Memory B cell (primary cell): ENCODE results near the gene ZNF211.

Source experiments
- ATAC-seq: fragments of 150-1000 bp; cut with Tn5 transposase; 2 replicates; pipeline ENCODE4 v1.10.0; 2021; ENCODE audit warnings: low read depth, mild to moderate bottlenecking, moderate library complexity
- DNase-seq, 2 donors: peaks; one replicate each; pipeline ENCODE4 v3.0.0; 2022; ENCODE audit warnings: low spot score in 2 of 2
- H3K27ac Mint-ChIP-seq: one replicate; pipeline ENCODE4 v1.8.0; 2022; ENCODE audit warnings: mild to moderate bottlenecking, moderate library complexity, mixed read lengths
- H3K27me3 Mint-ChIP-seq: one replicate; pipeline ENCODE4 v1.8.0; 2022; ENCODE audit warnings: mixed read lengths
- H3K36me3 Mint-ChIP-seq: one replicate; pipeline ENCODE4 v1.8.0; 2022; ENCODE audit warnings: mild to moderate bottlenecking, mixed read lengths
- H3K4me1 Mint-ChIP-seq: one replicate; pipeline ENCODE4 v1.8.0; 2022; ENCODE audit warnings: mixed read lengths
- H3K4me3 Mint-ChIP-seq: one replicate; pipeline ENCODE4 v1.8.0; 2022; ENCODE audit warnings: mild to moderate bottlenecking, moderate library complexity, mixed read lengths
- H3K9me3 Mint-ChIP-seq: one replicate; pipeline ENCODE4 v1.8.0; 2022; ENCODE audit warnings: mixed read lengths

The ZNF211 gene

DNA sequence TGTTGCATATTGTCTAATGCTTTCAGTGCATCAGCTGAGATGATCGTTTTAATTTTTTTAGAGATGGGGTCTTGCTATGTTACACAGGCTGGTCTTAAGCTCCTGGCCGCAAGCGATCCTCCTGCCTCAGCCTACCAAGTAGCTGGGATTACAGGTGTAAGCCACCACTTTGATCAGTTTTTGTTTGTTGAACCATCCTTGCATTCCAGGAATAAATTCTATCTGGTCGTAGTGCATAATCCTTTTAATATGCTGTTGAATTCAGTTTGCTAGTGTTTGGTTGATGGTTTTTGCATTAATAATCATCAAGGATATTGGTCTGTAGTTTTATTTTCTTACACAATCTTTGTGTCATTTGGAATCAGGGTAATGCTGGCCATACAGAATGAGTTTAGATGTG is 4.4 kb downstream of the ZNF211 start:
- Mint-ChIP-seq H3K4me3 (no peak overlapping the region), H3K9me3 (peaks cover 30% of the 10 kb centered on the region), H3K36me3 (peaks cover 67% of the 10 kb centered on the region)

DNA sequence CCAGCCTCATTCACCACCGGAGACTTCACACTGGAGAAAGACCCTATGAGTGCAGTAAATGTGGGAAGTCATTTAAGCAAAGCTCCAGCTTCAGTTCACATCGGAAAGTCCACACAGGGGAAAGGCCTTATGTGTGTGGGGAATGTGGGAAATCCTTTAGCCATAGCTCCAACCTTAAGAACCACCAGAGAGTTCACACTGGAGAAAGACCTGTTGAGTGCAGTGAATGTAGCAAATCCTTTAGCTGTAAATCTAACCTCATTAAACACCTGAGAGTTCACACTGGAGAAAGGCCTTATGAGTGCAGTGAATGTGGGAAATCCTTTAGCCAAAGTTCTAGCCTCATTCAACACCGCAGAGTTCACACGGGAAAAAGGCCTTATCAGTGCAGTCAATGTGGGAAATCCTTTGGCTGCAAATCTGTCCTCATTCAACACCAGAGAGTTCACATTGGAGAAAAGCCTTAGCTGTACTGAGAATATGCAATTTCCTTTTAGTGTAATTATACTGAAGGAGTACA is 8.8 kb downstream of the ZNF211 start:
- ATAC-seq: no peak
- no peak overlapping the region for H3K4me3 Mint-ChIP-seq

More for the DNA sequence above, 4.4 kb downstream of the ZNF211 start:
- peaks cover 19% of the 10 kb centered on the region for H3K4me1 Mint-ChIP-seq
- DNase-seq: no peak
- no peak overlapping the region for H3K27ac Mint-ChIP-seq
- no peaks in the 10 kb centered on the region for H3K27me3 Mint-ChIP-seq
- no peak for ATAC-seq

DNA sequence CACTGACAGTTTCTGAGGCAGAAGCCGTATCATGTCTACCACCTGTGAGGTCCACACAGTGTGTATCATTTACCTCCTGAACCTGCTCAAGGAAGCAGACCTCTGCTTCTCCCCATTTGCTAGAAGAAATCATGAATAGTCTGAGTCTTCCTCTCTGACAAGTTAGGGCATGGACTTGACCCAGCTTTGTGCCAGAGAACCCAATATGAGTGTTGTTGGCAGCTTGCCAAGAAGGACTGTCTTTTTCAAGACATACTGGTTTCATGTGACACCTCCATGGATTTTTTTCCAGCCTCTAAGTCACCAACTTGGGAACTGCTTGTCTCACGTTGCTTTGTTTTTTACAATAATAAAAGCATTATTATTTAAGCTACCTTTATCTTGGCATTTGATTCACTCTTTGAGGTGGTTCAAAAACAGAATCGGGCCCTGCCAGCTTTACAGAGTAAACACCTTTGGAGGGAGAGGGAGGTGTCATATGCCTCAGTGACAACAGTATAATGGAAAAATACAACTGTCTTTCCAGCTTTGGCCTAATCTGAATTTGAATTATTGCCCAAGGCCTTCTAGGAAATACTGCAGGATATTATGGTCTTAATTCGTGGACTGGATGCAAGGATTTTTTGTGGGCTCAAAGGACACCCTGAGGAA is 9.6 kb downstream of the ZNF211 start:
- Mint-ChIP-seq H3K36me3 (peaks cover 52% of the 10 kb centered on the region), H3K9me3 (peaks cover 26% of the 10 kb centered on the region), H3K4me1 (no peaks in the 10 kb centered on the region), H3K27ac (no peak overlapping the region), H3K27me3 (no peaks in the 10 kb centered on the region), H3K4me3 (no peak overlapping the region)
- DNase-seq (no peak), ATAC-seq (no peak)

More for the DNA sequence above, 8.8 kb downstream of the ZNF211 start:
- peaks cover 29% of the 10 kb centered on the region for H3K9me3 Mint-ChIP-seq
- H3K36me3 Mint-ChIP-seq: peaks cover 59% of the 10 kb centered on the region
- H3K4me1 Mint-ChIP-seq: no peaks in the 10 kb centered on the region
- no peak overlapping the region for H3K27ac Mint-ChIP-seq
- DNase-seq: no peak
- no peaks in the 10 kb centered on the region for H3K27me3 Mint-ChIP-seq

DNA sequence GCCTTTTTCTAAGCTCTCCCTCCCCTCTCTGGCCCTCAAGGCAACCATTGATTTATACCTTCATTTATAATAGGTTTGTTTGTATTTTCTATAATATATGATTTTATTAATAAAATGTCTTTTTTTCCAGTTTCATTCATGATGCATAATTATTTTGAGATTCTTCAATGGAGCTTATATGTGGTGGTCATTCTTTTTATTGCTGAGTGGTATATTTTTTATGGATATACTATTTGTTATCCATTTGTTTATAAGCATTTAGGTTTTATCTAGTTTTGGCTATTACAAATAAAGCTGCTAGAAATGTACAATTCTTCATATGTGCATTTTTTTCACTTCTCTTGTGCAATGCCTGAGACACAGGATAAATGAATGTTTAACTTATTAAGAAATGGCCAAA is 10.8 kb downstream of the ZNF211 start:
- peaks cover 43% of the 10 kb centered on the region for H3K36me3 Mint-ChIP-seq
- peaks cover 21% of the 10 kb centered on the region for H3K9me3 Mint-ChIP-seq
- ATAC-seq (no peak), DNase-seq (no peak)
- H3K27me3 Mint-ChIP-seq: no peaks in the 10 kb centered on the region
- no peak overlapping the region for H3K27ac Mint-ChIP-seq
- H3K4me3 Mint-ChIP-seq: no peak overlapping the region
- no peaks in the 10 kb centered on the region for H3K4me1 Mint-ChIP-seq

DNA sequence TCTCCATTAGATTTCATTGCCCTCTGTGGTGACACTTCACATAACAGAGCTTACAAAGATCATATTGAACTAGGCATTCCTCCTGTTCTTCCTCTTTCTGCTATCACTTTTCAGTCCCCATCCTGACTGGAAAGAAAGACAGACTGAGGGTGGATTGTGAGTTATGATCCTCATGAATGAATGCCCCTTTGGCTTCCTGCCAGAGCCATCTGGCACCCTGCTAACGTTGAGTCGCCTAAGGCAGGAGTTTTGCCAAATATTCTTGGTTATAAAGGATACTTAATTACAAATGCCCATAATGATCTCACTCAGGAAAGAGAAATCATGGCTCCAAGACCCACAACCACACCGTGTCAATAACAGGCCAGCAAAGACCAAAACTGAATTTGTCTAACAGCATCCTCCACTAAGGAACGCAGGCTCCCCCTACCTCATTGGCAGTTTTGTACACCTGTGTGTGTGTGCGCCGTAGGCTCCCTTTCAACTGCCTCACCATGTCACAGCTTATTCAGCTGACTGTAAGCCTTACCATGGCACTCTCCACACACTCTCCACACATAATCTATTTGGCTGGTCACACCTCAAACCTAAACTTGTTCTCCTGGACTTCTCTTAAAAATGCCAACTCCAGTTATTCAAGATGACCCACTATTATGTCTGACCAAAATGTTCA is 15.5 kb downstream of the ZNF211 start:
- peaks cover 20% of the 10 kb centered on the region for H3K9me3 Mint-ChIP-seq
- H3K4me1 Mint-ChIP-seq: no peaks in the 10 kb centered on the region
- peaks cover 7% of the 10 kb centered on the region for H3K36me3 Mint-ChIP-seq
- ATAC-seq (no peak), DNase-seq (no peak)
- H3K27me3 Mint-ChIP-seq: peaks cover 15% of the 10 kb centered on the region
- no peak overlapping the region for H3K4me3 Mint-ChIP-seq
- no peak overlapping the region for H3K27ac Mint-ChIP-seq

DNA sequence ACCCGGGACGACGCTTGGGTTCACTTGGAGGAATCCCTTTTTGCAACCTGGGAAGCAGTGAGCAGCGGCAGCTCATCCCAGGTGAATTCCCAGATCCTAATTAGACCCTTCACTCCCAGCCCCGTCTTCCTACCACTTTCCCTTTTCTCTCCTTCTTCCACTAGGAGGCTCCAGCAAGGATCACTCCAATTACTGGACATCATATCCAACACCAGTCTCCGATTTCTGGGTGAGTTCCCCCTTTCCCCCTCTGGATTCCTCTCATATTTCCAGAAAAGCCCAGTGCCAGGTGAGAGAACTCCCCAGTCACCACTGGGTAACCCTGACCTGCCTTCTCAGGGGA is 18.7 kb downstream of the ZNF211 start:
- Mint-ChIP-seq H3K27ac (no peak overlapping the region), H3K9me3 (peaks cover 32% of the 10 kb centered on the region), H3K36me3 (peaks cover 16% of the 10 kb centered on the region), H3K4me1 (no peaks in the 10 kb centered on the region), H3K27me3 (peaks cover 36% of the 10 kb centered on the region), H3K4me3 (no peak overlapping the region)
- DNase-seq (no peak), ATAC-seq (no peak)

DNA sequence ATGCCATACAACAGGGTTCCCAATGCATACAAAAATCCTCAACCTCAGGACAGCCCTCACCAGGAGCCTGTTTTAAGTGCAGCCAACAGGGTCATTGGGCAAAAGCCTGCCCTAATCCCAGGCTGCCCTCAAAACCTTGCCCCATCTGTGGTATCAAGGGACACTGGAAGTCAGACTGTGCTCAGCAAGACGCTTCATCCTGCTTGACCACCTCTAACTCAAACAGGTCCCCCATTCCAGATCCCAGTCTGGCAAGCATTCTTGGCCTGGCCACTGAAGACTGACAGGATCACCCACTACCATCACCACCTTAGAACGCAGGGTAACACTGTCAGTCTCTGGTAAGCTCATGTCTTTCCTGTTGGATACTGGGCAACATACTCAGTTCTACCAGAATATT is 20.7 kb downstream of the ZNF211 start:
- ATAC-seq (no peak), DNase-seq (no peak)
- Mint-ChIP-seq H3K4me1 (no peaks in the 10 kb centered on the region), H3K27ac (no peak overlapping the region), H3K36me3 (peaks cover 16% of the 10 kb centered on the region), H3K4me3 (no peak overlapping the region), H3K27me3 (peaks cover 36% of the 10 kb centered on the region), H3K9me3 (peaks cover 30% of the 10 kb centered on the region)

DNA sequence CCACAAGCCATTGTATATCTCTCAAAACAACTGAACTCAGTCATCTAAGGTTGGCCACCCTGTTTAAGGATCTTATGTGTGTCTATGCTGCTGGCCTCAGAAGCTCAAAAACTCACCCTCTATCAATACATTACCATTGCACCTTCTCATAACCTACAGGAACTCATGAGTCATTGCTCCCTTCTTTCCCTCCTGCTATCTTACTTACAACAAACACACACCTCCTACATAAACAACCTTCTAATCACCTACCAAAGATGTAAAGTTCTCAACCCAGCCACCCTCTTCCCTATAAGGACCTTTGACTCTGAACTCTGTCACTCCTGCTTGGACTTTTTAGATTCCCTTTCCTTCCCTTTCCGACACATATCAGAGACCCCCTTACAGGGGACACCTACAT is 22.5 kb downstream of the ZNF211 start:
- H3K4me3 Mint-ChIP-seq: no peak overlapping the region
- H3K27ac Mint-ChIP-seq: no peak overlapping the region
- peaks cover 30% of the 10 kb centered on the region for H3K9me3 Mint-ChIP-seq
- peaks cover 16% of the 10 kb centered on the region for H3K36me3 Mint-ChIP-seq
- no peaks in the 10 kb centered on the region for H3K4me1 Mint-ChIP-seq
- ATAC-seq: no peak
- no peak for DNase-seq
- peaks cover 36% of the 10 kb centered on the region for H3K27me3 Mint-ChIP-seq

DNA sequence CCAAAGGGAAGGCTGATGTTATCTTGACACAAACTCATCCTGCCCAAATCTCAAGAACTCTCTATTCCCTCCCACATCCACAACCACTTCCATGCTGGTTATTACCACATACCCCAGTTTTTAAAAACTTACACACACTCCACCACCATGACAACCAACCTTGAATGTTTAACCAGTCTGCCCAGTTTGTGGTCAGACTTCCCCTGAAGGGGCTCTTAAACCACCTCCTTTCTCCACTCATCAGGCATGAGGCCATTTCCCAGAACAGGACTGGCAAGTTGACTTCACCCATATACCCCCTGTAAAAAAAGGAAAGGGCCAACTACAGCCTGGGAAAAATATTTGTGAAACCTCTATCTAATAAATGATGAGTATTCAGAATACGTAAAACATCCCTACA is 23.4 kb downstream of the ZNF211 start:
- Mint-ChIP-seq H3K27me3 (peaks cover 39% of the 10 kb centered on the region), H3K36me3 (peaks cover 16% of the 10 kb centered on the region), H3K27ac (no peak overlapping the region), H3K9me3 (peaks cover 29% of the 10 kb centered on the region), H3K4me3 (no peak overlapping the region), H3K4me1 (no peaks in the 10 kb centered on the region)
- ATAC-seq (no peak), DNase-seq (no peak)

DNA sequence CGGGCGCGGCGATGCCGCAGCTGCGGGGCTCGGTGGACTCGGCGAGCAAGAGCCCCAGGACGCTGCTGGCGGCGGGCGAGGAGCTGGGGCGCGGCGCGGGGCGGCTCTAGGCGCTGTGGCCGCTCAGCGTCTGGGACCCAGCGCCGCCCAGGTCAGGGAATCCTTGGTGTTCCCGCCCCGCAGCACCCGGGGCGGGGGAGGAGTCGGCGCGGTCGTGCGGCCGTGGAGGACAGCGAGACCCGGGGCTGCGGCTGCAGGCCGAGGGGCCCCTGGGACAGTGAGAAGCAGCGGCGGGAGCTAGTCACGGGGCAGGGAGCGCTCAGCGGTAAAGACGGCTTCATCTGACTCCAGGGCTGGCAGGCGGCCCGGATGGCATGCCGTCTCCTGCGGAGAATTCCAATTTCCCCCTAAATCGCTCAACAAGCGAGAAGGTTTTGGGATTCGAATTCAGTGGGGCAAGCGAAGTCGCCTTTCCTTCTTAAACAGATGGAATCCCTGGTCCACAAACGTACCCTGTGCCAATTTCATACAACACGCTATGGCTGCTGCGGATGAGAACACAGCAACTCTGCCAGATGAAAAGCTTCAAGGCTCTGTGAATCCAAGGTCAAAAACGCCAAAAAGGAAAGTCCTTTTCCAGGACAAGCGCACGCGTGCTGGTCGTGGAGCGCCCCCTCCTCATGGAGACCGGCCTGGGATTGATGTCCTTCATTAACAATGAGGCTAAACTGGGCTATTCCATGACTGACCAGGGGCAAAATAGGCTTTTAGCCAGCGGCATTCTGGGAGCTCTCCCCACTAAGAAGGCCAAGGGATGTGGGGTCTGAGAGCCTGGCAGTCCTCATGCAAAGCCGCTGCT is 31.5 kb downstream of the ZNF211 start:
- Mint-ChIP-seq H3K36me3 (no peaks in the 10 kb centered on the region), H3K4me1 (peaks cover 5% of the 10 kb centered on the region), H3K27me3 (peaks cover 17% of the 10 kb centered on the region), H3K27ac (peak overlapping the region; percentile 68), H3K9me3 (peaks cover 1% of the 10 kb centered on the region), H3K4me3 (peak overlapping the region; percentile 79)
- peak; percentile 4 to 20 for DNase-seq
- ATAC-seq: peak; percentile 53

DNA sequence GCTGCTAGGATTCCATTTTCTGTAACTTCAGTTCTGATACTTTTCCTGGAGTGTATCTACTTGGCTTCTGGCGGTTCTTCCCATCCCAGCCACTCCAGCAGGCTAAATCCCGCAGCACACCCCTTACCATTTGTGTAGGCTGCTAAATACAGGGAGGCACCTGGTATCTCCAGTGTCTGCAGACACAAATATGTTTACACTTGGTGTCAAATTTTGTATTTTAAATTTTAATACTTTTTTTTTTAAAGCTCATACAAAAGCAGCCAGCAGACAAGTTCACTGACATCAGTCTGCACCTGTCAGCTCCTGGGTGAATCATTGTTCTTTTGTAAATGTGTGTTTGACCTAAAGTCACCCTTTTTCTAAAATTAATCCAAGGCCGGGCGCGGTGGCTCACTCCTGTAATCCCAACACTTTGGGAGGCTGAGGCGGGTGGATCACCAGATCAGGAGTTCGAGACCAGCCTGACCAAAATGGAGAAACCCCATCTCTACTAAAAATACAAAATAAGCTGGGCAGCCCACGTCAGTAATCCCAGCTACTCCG is 32.4 kb downstream of the ZNF211 start:
- peak overlapping the region; percentile 79 for H3K4me3 Mint-ChIP-seq
- peaks cover 1% of the 10 kb centered on the region for H3K9me3 Mint-ChIP-seq
- H3K36me3 Mint-ChIP-seq: no peaks in the 10 kb centered on the region
- ATAC-seq (no peak), DNase-seq (no peak)
- H3K27me3 Mint-ChIP-seq: peaks cover 17% of the 10 kb centered on the region
- H3K4me1 Mint-ChIP-seq: peaks cover 5% of the 10 kb centered on the region
- no peak overlapping the region for H3K27ac Mint-ChIP-seq

DNA sequence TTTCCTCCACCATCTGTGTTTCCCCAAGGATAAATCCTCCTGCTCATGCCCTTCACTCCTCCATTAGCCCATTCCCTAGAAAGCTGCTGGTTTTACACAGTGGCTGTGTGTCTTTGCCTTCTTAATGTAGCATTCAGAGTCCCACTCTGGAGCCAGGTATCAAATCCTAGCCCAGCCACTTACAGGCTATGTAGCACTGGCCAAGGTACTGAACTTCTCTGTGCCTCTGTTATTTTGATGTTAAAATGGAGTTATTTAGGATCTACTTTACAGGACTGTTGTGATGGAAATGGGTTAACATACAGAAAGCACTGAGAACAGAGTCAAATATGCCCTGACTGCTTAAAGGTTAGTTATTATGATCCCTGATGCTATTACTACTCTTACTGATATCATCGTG is 34.3 kb downstream of the ZNF211 start:
- Mint-ChIP-seq H3K4me1 (peaks cover 5% of the 10 kb centered on the region), H3K27me3 (peaks cover 17% of the 10 kb centered on the region), H3K27ac (no peak overlapping the region), H3K36me3 (no peaks in the 10 kb centered on the region), H3K9me3 (peaks cover 1% of the 10 kb centered on the region), H3K4me3 (no peak overlapping the region)
- DNase-seq: no peak
- no peak for ATAC-seq

DNA sequence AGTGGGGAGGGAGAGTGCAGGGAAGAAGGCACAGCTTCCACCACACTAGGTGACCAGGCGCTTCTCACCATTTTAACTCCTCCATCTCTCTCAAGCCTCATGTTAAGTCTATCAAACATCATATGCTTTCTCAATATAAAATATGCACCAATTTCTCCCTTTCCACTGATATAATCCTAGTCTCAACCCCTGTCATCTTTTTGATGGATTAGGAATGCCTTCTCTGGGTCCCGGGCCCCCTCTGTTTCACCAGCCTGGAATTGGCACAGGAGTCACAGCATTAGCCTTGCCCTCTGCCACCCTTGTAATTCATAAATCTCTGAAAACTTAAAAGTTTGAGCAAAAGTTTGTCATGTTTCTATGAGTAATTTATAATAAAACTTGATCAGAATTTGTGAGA is 35.7 kb downstream of the ZNF211 start, which contains the start of gene ZSCAN4:
Gene ZSCAN4, plus strand, starts transcription at position 301 of the 400 bp plus-strand sequence. CDS start 7,211 bp downstream, outside the sequence.
- DNase-seq (no peak), ATAC-seq (no peak)
- Mint-ChIP-seq H3K4me1 (peaks cover 5% of the 10 kb centered on the region), H3K36me3 (no peaks in the 10 kb centered on the region), H3K4me3 (no peak within 1 kb of the TSS), H3K27me3 (peaks cover 17% of the 10 kb centered on the region), H3K27ac (no peak within 1 kb of the TSS), H3K9me3 (peaks cover 1% of the 10 kb centered on the region)
